GM21529 (cell line): Measurements from ENCODE around the gene PCDHB2.
"Not testable (repeated sequence)": the region's sequence is repeated elsewhere in the genome, so short reads cannot be mapped to it uniquely, and the experiment has no call there.

Experiments used
- ATAC-seq: cut with Tn5 transposase; IDR thresholded peaks from one replicate; pipeline ENCODE4 v1.9.1; 2021; ENCODE audit not compliant: unreplicated experiment

Gene PCDHB2

GRCh38 chr5:141094481-141095262, at the start of gene PCDHB2:
TSS of gene PCDHB2 (plus strand) at chr5:141094615. CDS start at chr5:141094791, 176 bp downstream.
- ATAC-seq: no peak

- no peak for ATAC-seq
These were observed 43.5 kb upstream of the PCDHB2 start, which contains the start of gene PCDHB1 for GRCh38 chr5:141050622-141051520. TSS of gene PCDHB1 (plus strand) at chr5:141051374. CDS start at chr5:141051471, 97 bp downstream.

- no peak for ATAC-seq
These were observed 42.9 kb upstream of the PCDHB2 start for GRCh38 chr5:141051521-141051866.

- ATAC-seq: no peak
These were observed 16.6 kb upstream of the PCDHB2 start for GRCh38 chr5:141077826-141078225.

- no peak for ATAC-seq
These were observed 12.2 kb upstream of the PCDHB2 start for GRCh38 chr5:141082228-141082627.

- ATAC-seq: no peak
These were observed 9.9 kb upstream of the PCDHB2 start for GRCh38 chr5:141084487-141084989.

GRCh38 chr5:141095263-141095641, 837 bp downstream of the PCDHB2 start:
- no peak for ATAC-seq

- ATAC-seq: not testable (repeated sequence)
These were observed 1.8 kb downstream of the PCDHB2 start for GRCh38 chr5:141096181-141096580.

- not testable (repeated sequence) for ATAC-seq
These were observed 2.2 kb downstream of the PCDHB2 start for GRCh38 chr5:141096586-141096985.

- ATAC-seq: no peak
These were observed 5.9 kb downstream of the PCDHB2 start, which contains the start of gene PCDHB3 for GRCh38 chr5:141100243-141100805. TSS of gene PCDHB3 (plus strand) at chr5:141100473. CDS start at chr5:141100650, 177 bp downstream.

GRCh38 chr5:141101059-141101458, 6.6 kb downstream of the PCDHB2 start:
- ATAC-seq: no peak

GRCh38 chr5:141102070-141102469, 7.7 kb downstream of the PCDHB2 start:
- not testable (repeated sequence) for ATAC-seq

- not testable (repeated sequence) for ATAC-seq
These were observed 8.1 kb downstream of the PCDHB2 start for GRCh38 chr5:141102471-141102870.

GRCh38 chr5:141105350-141105749, 10.9 kb downstream of the PCDHB2 start:
- no peak for ATAC-seq

GRCh38 chr5:141119250-141119649, 24.8 kb downstream of the PCDHB2 start:
- no peak for ATAC-seq

- ATAC-seq: no peak
These were observed 27.1 kb downstream of the PCDHB2 start, which contains the start of gene PCDHB4 for GRCh38 chr5:141121563-141121962. TSS of gene PCDHB4 (plus strand) at chr5:141121818. CDS start at chr5:141121999, 181 bp downstream.

GRCh38 chr5:141121985-141122384, 27.6 kb downstream of the PCDHB2 start:
- ATAC-seq: no peak

GRCh38 chr5:141123396-141124135, 29.2 kb downstream of the PCDHB2 start:
- ATAC-seq: not testable (repeated sequence)

GRCh38 chr5:141127305-141127704, 32.9 kb downstream of the PCDHB2 start:
- ATAC-seq: no peak

- ATAC-seq: no peak
These were observed 40.8 kb downstream of the PCDHB2 start, which contains the start of gene PCDHB5 for GRCh38 chr5:141135030-141135717. TSS of gene PCDHB5 (plus strand) at chr5:141135206. CDS start at chr5:141135435, 229 bp downstream.
